ENCODE data around the gene PPP1R12B.
"Not testable (repeated sequence)": the region's sequence is repeated elsewhere in the genome, so short reads cannot be mapped to it uniquely, and the experiment has no call there.

- not testable (repeated sequence) for TF ChIP-seq CTCF, EP300, POLR2A (IDR thresholded peaks at IDR 0.05)
Measured at GRCh38 chr1:202531812-202532616, 183.5 kb downstream of the PPP1R12B start.
